Prostate gland (tissue), 2 donors: ENCODE data around the gene SLC26A9.

Source experiments
- CTCF ChIP-seq, 4 experiments: fragments of 200-600 bp in 2 of 4; fragments of 450-650 bp in 2 of 4; sonication (generic) in 2 of 4; IDR thresholded peaks; 1 replicate in 3 of 4; 2 replicates in 1 of 4; pipeline ENCODE4 v1.5.1; 2016 to 2019; ENCODE audit warnings: antibody characterized with exemption in 4 of 4, mild to moderate bottlenecking in 2 of 4, moderate library complexity in 2 of 4
- POLR2A ChIP-seq: fragments of 450-650 bp; IDR thresholded peaks from one replicate; pipeline ENCODE4 v1.6.1; 2016; ENCODE audit warnings: antibody characterized with exemption, mild to moderate bottlenecking
- POLR2AphosphoS5 ChIP-seq: sonication (generic); formaldehyde crosslinking; IDR thresholded peaks from one replicate; pipeline ENCODE4 v1.6.1; 2017; ENCODE audit warnings: antibody characterized with exemption

DNA sequence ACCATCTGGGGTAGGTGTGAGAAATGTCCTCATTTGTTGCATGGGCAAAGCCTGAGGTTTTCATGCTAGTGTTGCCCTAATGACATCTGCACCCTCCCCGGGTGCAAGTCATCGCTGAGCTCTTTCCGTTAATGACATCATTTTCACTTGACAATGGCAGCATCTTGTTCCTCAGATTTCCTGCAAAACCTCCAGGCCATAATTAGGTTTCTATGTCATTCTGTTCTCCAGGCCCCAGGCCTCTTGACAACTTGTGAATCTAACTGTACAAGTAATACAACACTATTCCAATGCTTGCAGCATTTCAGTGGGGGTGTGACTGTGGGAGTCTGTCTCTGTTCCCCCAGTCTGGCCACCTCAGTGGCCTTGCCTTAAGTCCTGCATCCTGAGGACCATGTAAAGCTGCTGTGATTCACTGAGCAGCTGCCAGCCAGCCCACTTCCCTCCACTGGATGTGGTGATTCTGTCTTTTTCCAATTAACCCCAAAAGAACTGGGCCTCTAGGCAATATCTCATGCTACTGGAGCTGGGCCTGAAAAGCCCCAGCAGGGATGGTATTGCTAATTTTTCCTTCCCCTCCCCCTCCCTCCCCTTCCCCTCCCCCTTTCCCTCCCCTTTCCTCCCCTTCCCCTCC, 37.1 kb upstream of the SLC26A9 start:
- no peak for TF ChIP-seq POLR2A
- TF ChIP-seq CTCF (IDR thresholded peaks at IDR 0.05) = no peak
- TF ChIP-seq POLR2AphosphoS5 = no peak
